GM19395 (cell line): ENCODE results near the gene ZNF283.
"Not testable (repeated sequence)": the region's sequence is repeated elsewhere in the genome, so short reads cannot be mapped to it uniquely, and the experiment has no call there.

ENCODE experiments used
- ATAC-seq: cut with Tn5 transposase; IDR thresholded peaks from one replicate; pipeline ENCODE4 v1.9.1; 2021; ENCODE audit warnings: mild to moderate bottlenecking, moderate library complexity; ENCODE audit not compliant: unreplicated experiment

ZNF283 gene

DNA sequence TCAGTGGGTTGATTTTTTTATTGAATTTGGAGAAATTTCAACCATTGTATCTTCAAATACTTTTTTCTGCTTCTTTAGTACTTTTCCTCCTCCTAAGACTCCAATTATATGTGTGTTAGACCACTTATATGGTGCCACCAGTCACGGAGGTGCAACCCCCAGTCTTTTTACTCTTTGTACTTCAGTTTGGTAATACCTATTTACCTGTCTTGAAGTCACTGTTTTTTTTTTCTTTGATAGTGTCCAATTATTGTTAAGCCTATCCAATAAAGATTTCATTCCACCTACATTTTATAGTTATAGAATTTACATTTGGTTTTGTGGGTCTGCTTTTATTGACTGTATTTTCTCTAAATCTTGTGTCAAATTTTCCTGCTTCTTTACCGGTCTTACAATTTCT is 14.9 kb downstream of the ZNF283 start:
- no peak for ATAC-seq

DNA sequence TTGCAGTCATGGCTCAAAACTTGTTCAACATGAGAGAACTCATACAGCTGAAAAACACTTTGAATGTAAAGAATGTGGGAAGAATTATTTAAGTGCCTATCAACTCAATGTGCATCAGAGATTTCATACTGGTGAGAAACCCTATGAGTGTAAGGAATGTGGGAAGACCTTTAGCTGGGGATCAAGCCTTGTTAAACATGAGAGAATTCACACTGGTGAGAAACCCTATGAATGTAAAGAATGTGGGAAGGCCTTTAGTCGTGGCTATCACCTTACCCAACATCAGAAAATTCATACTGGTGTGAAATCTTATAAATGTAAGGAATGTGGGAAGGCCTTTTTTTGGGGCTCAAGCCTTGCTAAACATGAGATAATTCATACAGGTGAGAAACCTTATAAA is 20.1 kb downstream of the ZNF283 start:
- ATAC-seq: no peak

DNA sequence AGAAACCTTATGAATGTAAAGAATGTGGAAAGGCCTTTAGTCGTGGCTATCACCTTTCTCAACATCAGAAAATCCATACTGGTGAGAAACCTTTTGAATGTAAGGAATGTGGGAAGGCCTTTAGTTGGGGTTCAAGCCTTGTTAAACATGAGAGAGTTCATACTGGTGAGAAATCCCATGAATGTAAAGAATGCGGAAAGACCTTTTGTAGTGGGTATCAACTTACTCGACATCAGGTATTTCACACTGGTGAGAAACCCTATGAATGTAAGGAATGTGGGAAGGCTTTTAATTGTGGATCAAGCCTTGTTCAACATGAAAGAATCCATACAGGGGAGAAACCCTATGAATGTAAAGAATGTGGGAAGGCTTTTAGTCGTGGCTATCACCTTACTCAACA is 20.8 kb downstream of the ZNF283 start:
- no peak for ATAC-seq

DNA sequence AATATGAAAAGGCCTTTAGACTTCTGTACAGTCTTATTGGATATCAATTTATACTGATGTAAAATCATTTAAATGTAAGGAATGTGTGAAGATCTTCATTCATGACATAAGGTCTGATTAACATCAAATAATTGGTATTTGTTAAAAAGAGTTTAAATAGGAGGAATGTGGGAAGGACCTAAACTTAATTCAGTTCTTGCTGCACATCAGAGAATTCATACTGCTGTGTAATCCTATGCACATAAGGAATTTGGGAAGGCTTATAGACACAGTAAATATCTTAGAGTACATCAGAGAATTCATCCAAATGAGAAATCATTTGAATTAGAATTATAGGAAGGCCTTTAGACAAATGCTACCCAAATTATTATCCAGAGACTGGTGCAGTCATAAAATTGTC is 21.7 kb downstream of the ZNF283 start:
- ATAC-seq: no peak

GRCh38 chr19:43858174-43858573 is 31.1 kb downstream of the ZNF283 start:
- ATAC-seq: no peak

- ATAC-seq: not testable (repeated sequence)
Observed at GRCh38 chr19:43866923-43867322, 39.8 kb downstream of the ZNF283 start.

DNA sequence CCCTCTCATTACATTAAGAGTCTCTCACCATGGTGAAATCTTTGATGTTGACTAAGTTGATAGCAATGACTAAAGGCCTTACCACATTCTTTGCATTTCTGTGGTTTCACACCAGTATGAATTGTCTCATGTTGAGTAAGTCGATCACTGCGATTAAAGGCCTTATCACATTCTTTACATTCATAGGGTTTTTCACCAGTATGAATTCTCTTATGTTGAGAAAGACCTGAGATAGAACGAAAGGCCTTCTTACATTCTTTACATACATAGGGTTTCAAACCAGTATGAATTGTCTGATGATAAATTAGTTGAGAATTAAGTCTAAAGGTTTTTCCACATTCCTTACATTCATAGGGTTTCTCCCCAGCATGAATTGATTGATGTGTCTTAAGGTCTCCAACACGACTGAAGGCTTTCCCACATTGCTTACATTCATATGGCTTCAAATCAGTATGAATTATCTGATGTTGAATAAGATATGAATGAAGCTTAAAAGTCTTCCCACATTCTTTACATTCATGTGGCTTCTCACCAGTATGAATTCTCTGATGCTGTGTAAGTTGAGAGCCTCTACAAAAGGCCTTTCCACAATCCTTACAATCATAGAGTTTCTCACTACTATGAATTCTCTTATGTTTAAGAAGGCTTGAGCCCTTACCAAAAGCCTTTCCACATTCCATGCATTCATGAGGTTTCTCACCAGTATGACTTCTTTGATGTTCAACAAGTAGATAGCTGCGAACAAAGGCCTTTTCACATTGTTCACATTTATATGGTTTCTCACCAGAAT is 45.6 kb downstream of the ZNF283 start:
- no peak for ATAC-seq

DNA sequence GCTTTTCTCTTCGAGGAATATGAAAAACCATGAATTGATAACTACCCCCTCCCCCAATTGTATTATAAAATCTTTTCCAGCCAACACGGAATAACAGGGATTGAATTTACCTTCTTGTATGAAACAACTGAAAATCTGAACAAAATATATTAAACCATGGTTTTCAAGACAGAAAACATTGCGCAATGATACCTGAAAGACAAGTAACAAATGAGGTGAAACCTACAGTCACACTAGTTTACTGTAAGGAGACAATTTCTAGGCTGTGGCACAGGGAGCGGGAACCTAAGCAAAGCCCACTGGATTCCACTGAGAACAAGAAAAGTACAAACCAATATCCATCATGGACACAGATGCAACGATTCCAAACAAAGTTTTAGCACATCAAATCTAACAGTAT is 53.4 kb downstream of the ZNF283 start:
- ATAC-seq: no peak

DNA sequence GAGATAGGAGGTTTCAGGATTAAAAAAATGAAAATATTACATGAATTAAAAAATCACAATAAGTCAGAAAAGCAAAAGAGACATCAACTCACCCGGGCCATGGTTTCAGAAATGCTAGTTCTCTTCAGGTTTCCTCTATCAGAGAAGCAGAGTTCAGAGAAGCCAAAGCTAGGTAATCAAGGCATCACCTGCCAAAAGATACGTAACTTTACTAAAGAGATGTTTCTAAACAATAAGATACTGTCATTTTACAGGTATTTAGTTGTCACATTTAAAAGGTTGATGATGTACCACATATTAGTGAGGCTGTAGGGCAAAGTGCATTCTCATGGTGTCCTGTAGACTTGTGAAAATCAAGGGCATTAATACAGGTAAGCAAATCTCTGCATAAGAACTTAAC is 56.7 kb downstream of the ZNF283 start, which contains the start of gene ZNF404:
TSS of gene ZNF404 (minus strand) at position 101 of the 400 bp plus-strand sequence.
- ATAC-seq: no peak

GRCh38 chr19:43895727-43896308 is 68.7 kb downstream of the ZNF283 start:
- ATAC-seq: no peak
